ENCODE data around the gene CPNE2. TPM values are rescaled to one million over a fixed set of nuclear protein-coding genes. Genes with fewer than 3 reads are reported as not detected.
"Not testable (repeated sequence)": the region's sequence is repeated elsewhere in the genome, so short reads cannot be mapped to it uniquely, and the experiment has no call there.

The CPNE2 gene
- total RNA-seq, 1 donor = 11.6 TPM

DNA sequence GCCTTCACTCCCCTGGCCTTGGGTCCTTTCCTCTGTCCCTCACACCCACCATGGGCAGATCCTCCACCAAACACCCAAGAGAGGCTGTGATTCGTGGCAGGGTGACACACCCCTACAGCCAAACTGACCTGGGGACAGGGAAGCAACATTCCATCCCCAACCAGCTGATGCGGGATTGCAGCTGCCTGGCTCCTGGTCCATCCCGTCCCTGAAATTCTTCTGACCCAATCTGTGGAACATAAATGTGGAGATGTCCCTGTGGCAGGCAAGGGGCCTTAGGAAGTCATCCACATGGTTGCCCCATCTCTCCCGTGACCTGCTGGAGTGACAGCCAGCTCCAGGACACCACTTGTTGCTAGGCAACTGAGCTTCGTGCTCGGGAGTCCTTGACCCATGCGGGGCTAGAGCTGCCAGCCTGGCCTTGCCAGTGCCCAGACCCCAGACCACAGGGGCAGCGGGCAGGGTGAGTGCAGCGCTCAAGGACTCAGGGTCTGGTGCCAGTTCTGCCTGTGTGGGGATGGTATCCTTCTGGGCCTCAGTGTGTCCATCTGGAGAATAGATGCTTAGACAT lies 34.0 kb upstream of the CPNE2 start:
- Histone ChIP-seq H3K4me3 (ENCODE audit: insufficient read depth, low read length) (no peak overlapping the region), H3K79me2 (ENCODE audit: insufficient read depth, low read length) (no peaks in the 10 kb centered on the region), H3K36me3 (ENCODE audit: insufficient read depth, low read length) (peaks cover 54% of the 10 kb centered on the region), H3K27me3 (ENCODE audit: insufficient read depth, low read length) (no peaks in the 10 kb centered on the region), H2AFZ (ENCODE audit: low read length) (no peak overlapping the region), H3K4me2 (ENCODE audit: insufficient read depth, low read length) (no peak overlapping the region), H4K20me1 (ENCODE audit: insufficient read depth, low read length) (no peaks in the 10 kb centered on the region), H3K9me3 (ENCODE audit: low read depth, low read length) (no peaks in the 10 kb centered on the region), H3K27ac (ENCODE audit: low read depth, low read length) (no peak overlapping the region), H3K4me1 (ENCODE audit: insufficient read depth, low read length) (peaks cover 14% of the 10 kb centered on the region)
- peak; percentile 25 for DNase-seq (ENCODE audit: insufficient read length, low spot score, missing footprints)
- TF ChIP-seq, protein P1, sequence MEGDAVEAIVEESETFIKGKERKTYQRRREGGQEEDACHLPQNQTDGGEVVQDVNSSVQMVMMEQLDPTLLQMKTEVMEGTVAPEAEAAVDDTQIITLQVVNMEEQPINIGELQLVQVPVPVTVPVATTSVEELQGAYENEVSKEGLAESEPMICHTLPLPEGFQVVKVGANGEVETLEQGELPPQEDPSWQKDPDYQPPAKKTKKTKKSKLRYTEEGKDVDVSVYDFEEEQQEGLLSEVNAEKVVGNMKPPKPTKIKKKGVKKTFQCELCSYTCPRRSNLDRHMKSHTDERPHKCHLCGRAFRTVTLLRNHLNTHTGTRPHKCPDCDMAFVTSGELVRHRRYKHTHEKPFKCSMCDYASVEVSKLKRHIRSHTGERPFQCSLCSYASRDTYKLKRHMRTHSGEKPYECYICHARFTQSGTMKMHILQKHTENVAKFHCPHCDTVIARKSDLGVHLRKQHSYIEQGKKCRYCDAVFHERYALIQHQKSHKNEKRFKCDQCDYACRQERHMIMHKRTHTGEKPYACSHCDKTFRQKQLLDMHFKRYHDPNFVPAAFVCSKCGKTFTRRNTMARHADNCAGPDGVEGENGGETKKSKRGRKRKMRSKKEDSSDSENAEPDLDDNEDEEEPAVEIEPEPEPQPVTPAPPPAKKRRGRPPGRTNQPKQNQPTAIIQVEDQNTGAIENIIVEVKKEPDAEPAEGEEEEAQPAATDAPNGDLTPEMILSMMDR (IDR thresholded peaks at IDR 0.05; ENCODE audit: extremely low read depth, low read depth, low read length) = no peak

DNA sequence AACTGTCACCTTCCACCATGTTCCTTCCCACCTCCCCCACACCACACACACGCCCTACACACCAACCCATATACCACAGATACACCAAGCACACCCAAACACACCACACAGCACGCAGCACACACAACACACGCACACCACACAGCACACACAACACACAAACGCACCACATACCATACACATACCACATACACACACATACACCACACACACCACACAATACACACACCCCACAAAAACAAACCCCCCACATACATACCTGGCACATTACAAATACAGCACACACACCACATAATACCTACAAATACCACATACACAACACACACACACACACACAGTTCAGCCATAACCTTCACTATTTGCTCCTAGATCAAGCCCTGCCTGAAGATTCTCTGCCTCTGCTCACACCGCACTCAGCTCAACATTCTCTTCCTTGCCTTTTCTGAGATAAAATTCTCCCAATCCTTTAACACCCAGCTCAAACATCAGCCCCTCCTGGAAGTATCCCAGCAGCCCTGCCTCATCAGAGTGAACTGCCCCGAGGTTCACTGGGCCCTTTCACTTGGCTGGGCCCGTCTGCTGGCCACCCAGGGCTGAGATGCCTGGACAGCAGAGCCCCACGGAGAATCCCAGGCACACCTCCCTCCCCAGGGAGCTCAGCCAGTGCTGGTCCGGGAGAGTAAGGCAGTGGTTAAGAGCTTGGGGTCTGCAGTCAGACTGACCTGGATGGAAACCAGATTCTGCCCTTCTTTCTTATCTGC lies 31.9 kb upstream of the CPNE2 start:
- H3K9me3 ChIP-seq (ENCODE audit: low read depth, low read length) = no peaks in the 10 kb centered on the region
- H2AFZ ChIP-seq (ENCODE audit: low read length) = no peak overlapping the region
- H3K4me3 ChIP-seq (ENCODE audit: insufficient read depth, low read length) = no peak overlapping the region
- peak overlapping the region; percentile 37 for H3K27ac ChIP-seq (ENCODE audit: low read depth, low read length)
- peaks cover 14% of the 10 kb centered on the region for H3K4me1 ChIP-seq (ENCODE audit: insufficient read depth, low read length)
- DNase-seq (ENCODE audit: insufficient read length, low spot score, missing footprints) = peak; percentile 79
- H4K20me1 ChIP-seq (ENCODE audit: insufficient read depth, low read length) = no peaks in the 10 kb centered on the region
- H3K36me3 ChIP-seq (ENCODE audit: insufficient read depth, low read length) = peaks cover 35% of the 10 kb centered on the region
- H3K79me2 ChIP-seq (ENCODE audit: insufficient read depth, low read length) = no peaks in the 10 kb centered on the region
- H3K4me2 ChIP-seq (ENCODE audit: insufficient read depth, low read length) = no peak overlapping the region
- H3K27me3 ChIP-seq (ENCODE audit: insufficient read depth, low read length) = no peaks in the 10 kb centered on the region
- TF ChIP-seq, protein P1 (IDR thresholded peaks at IDR 0.05; ENCODE audit: extremely low read depth, low read depth, low read length) = no peak

DNA sequence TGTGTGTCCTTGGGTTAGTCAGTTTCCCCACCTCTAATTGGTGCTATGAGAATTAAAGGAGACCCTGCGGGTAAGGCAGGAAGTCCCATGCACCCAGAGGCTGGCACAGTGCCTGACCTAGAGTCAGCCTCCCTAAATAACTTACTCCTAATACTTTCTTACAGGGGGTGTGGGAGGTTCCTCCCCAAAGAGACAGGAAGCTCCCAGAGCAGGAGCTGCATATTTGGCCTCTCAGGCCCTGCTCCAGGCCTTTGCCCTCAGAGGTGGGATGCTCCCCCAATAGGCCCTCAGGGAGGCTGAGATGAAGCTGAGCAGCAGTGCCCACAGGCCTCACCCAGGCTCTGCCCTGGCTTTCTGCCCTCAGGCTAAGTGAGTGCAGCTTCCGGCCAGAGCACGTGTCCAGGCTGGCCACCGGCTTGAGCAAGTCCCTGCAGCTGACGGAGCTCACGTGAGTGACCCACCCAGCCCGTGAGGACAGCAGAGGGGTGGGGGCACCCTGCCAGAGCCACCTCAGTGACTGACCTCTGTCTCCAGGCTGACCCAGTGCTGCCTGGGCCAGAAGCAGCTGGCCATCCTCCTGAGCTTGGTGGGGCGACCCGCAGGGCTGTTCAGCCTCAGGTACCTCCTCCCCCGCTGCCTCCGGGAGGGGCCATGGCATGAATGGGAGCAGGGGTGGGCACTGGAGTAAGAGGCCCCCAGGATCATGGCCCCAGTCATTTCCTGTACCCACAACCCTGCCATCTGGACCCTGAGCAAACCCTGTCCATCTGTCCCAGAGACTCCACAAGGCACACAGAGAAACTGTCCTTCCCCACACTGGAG lies 31.1 kb upstream of the CPNE2 start:
- Histone ChIP-seq H3K4me1 (ENCODE audit: insufficient read depth, low read length) (peaks cover 14% of the 10 kb centered on the region), H3K27me3 (ENCODE audit: insufficient read depth, low read length) (no peaks in the 10 kb centered on the region), H3K4me2 (ENCODE audit: insufficient read depth, low read length) (no peak overlapping the region), H3K79me2 (ENCODE audit: insufficient read depth, low read length) (no peaks in the 10 kb centered on the region), H3K27ac (ENCODE audit: low read depth, low read length) (peak overlapping the region; percentile 64), H3K4me3 (ENCODE audit: insufficient read depth, low read length) (no peak overlapping the region), H2AFZ (ENCODE audit: low read length) (peak overlapping the region; percentile 59), H3K9me3 (ENCODE audit: low read depth, low read length) (no peaks in the 10 kb centered on the region), H3K36me3 (ENCODE audit: insufficient read depth, low read length) (peaks cover 29% of the 10 kb centered on the region), H4K20me1 (ENCODE audit: insufficient read depth, low read length) (no peaks in the 10 kb centered on the region)
- TF ChIP-seq, protein P1 (IDR thresholded peaks at IDR 0.05; ENCODE audit: extremely low read depth, low read depth, low read length) = no peak
- peak; percentile 91 for DNase-seq (ENCODE audit: insufficient read length, low spot score, missing footprints)

DNA sequence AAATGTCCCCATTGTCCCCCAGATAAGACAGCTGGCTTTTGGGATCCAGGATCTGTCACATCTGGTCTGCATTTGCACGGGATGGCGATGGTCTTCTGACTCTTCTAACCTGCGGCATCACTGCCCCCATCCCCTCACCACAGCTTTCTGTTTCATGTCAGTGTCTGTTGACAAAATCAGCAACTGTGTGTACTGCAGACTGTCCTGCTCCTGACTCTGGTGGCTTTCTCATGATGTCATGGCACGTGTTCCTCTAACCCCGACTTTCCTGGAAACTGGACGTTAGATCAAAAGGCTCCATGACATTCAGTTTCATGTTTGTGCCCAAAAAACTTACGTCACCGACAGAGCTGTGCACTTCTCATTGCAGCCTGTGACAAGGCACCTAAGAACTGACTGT lies 30.1 kb upstream of the CPNE2 start:
- Histone ChIP-seq H3K27ac (ENCODE audit: low read depth, low read length) (no peak overlapping the region), H4K20me1 (ENCODE audit: insufficient read depth, low read length) (no peaks in the 10 kb centered on the region)
- peak; percentile 14 for DNase-seq (ENCODE audit: insufficient read length, low spot score, missing footprints)

DNA sequence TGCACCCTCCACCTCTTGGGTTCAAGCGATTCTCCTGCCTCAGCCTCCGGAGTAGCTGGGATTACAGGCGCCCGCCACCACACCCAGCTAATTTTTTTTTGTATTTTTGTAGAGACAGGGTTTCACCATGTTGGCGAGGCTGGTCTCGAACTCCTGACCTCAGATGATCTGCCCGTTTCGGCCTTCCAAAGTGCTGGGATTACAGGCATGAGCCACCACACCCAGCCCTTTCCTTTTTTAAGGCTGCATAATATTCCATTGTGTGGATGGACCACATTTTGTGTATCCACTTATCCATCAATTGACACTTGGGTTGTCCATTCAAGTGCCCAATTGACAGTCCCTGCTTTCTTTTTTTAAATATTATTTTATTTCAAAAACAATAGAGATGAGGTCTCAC lies 29.2 kb upstream of the CPNE2 start:
- H3K79me2 ChIP-seq (ENCODE audit: insufficient read depth, low read length); H4K20me1 ChIP-seq (ENCODE audit: insufficient read depth, low read length); H3K9me3 ChIP-seq (ENCODE audit: low read depth, low read length); H2AFZ ChIP-seq (ENCODE audit: low read length); DNase-seq (ENCODE audit: insufficient read length, low spot score, missing footprints); H3K27me3 ChIP-seq (ENCODE audit: insufficient read depth, low read length); H3K27ac ChIP-seq (ENCODE audit: low read depth, low read length); H3K4me2 ChIP-seq (ENCODE audit: insufficient read depth, low read length); H3K4me3 ChIP-seq (ENCODE audit: insufficient read depth, low read length): not testable (repeated sequence)
- peaks cover 30% of the 10 kb centered on the region for H3K36me3 ChIP-seq (ENCODE audit: insufficient read depth, low read length)
- peaks cover 14% of the 10 kb centered on the region for H3K4me1 ChIP-seq (ENCODE audit: insufficient read depth, low read length)

More for the DNA sequence above, 30.1 kb upstream of the CPNE2 start:
- peaks cover 14% of the 10 kb centered on the region for H3K4me1 ChIP-seq (ENCODE audit: insufficient read depth, low read length)
- TF ChIP-seq, protein P1 (IDR thresholded peaks at IDR 0.05; ENCODE audit: extremely low read depth, low read depth, low read length) = no peak
- H3K4me3 ChIP-seq (ENCODE audit: insufficient read depth, low read length) = no peak overlapping the region
- no peak overlapping the region for H3K4me2 ChIP-seq (ENCODE audit: insufficient read depth, low read length)
- no peaks in the 10 kb centered on the region for H3K79me2 ChIP-seq (ENCODE audit: insufficient read depth, low read length)
- H3K9me3 ChIP-seq (ENCODE audit: low read depth, low read length) = no peaks in the 10 kb centered on the region
- H3K36me3 ChIP-seq (ENCODE audit: insufficient read depth, low read length) = peaks cover 27% of the 10 kb centered on the region
- no peaks in the 10 kb centered on the region for H3K27me3 ChIP-seq (ENCODE audit: insufficient read depth, low read length)
- no peak overlapping the region for H2AFZ ChIP-seq (ENCODE audit: low read length)
